ENCODE results near the gene RDX.

RDX gene

DNA sequence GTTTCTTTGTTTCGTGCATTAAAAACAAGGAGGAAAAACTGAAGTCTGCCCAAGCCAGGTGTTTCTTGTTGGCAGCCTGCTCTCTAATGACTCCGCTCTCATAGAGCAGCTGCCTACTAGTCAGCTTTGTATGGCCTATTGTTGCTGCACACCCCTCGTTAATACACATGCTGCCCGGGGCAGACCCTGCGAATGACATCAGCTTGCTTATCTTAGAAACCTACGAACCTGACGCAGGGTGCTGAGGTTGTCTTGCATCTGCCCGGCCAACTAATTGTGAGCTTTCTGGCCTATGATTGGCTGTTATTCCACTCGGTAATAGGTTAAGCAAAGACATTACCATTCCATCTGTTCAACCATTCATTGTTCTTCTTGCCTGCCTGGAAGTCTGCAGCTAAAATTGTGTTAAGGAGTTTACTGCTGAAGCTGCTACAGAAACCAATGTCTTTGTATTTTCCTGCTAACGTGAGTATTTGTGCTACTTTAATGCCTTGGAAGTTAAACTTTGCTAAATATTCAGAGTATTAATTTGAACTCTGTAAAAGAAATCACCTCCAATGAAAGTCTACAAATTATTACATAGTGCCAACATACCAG, 165.7 kb downstream of the RDX start:
- no peak for DNase-seq (ENCODE audit: low read depth in 2 of 2)

DNA sequence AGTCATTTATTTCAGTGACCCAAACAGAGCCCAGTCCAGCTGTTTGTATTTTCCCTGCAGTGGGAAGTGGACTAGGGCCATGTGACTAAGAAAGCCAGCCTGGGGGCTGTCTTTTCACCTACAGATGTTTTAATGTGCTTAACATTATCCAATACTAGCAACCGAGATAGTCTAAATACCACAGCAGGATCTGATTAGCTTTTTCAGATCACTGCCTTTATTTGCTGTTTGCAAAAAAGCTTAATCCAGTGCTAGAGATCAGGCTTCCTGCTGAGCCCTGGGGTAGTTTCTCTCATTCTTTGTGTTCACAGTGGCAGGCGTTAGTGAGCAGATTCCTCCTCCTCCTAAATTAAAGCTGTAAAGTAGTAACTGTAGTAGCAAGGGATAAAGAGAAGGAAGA, 168.3 kb downstream of the RDX start:
- no peak for DNase-seq (ENCODE audit: low read depth in 2 of 2)

DNA sequence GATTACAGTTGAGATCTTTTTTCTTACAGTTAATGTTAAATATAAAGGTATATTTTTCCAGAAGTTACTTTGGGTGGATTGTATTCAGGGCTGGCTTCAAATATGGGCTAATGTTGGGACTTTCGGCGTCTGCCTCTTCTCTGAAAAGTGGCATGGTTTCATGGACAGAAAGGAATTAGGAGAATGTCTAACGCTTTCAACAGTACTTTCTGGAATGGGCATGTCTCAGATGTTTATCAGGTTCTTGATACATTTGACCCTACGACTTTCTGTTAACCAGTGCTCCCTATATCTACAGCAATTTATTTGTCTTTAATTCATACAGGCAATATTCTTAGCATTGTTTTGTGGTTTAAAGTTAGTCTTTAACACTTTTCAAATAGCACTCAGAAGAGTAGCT, 169.5 kb downstream of the RDX start:
- no peak for DNase-seq (ENCODE audit: low read depth in 2 of 2)

DNA sequence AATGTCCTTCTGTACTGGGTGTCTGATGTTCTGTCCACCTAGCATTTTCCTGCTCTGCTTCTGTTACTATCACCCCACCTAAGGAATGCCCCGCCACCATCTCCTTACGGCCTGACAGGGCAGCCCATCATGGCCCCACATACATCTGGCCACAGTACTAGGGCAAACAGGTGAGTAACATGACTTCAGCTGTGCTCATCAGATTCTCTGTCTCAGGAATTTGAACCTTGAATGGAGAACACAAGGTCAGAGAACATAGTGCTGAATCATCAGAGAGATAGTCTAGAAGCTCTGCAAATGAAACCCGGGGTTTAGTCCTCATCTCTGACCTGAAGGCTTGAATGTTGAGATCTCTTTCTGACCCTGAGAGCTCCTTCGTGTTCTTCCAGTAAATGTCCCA, 170.8 kb downstream of the RDX start:
- DNase-seq (ENCODE audit: low read depth in 2 of 2): no peak
